Transverse colon (tissue), 4 donors: Measurements from ENCODE around the gene PLA2G4D. TPM values are rescaled to one million over a fixed set of nuclear protein-coding genes. Genes with fewer than 3 reads are reported as not detected.
"Not testable (repeated sequence)": the region's sequence is repeated elsewhere in the genome, so short reads cannot be mapped to it uniquely, and the experiment has no call there.

Experiments used
- DNase-seq: peaks from one replicate; pipeline ENCODE4 v3.0.0-alpha.2; 2019
- H3K27ac ChIP-seq, 4 donors: fragments of 200-600 bp; sonication (generic); 2 replicates each; pipeline ENCODE4 v1.5.1; 2016 to 2018; ENCODE audit warnings: inconsistent platforms in 4 of 4
- H3K27me3 ChIP-seq: fragments of 200-600 bp; sonication (generic); 2 replicates; pipeline ENCODE4 v1.5.1; 2017; ENCODE audit warnings: inconsistent platforms
- H3K36me3 ChIP-seq, 4 donors: fragments of 200-600 bp; sonication (generic); 2 replicates each; pipeline ENCODE4 v1.5.1; 2017 to 2019; ENCODE audit warnings: inconsistent platforms in 4 of 4
- H3K4me1 ChIP-seq, 4 donors: fragments of 200-600 bp; sonication (generic); 2 replicates each; pipeline ENCODE4 v1.5.1; 2017 to 2020; ENCODE audit warnings: inconsistent platforms in 4 of 4
- H3K4me3 ChIP-seq, 4 donors: fragments of 200-600 bp; sonication (generic); 1 replicate in 1 of 4; 2 replicates in 3 of 4; pipeline versions ENCODE4 v1.5.1 to v1.6.1; 2017 to 2019; ENCODE audit warnings: inconsistent platforms in 4 of 4
- H3K9me3 ChIP-seq, 2 donors: fragments of 200-600 bp; sonication (generic); 2 replicates each; pipeline ENCODE4 v1.5.1; 2017 to 2019; ENCODE audit warnings: inconsistent platforms in 2 of 2
- EP300 ChIP-seq: sonication (generic); formaldehyde crosslinking; IDR thresholded peaks from one replicate; pipeline ENCODE4 v1.6.1; 2017; ENCODE audit warnings: antibody characterized with exemption, low read depth
- POLR2A ChIP-seq: fragments of 450-650 bp; IDR thresholded peaks from one replicate; pipeline ENCODE4 v1.6.1; 2016; ENCODE audit warnings: antibody characterized with exemption, mild to moderate bottlenecking, moderate library complexity
- POLR2AphosphoS5 ChIP-seq, 3 donors: sonication (generic); formaldehyde crosslinking; IDR thresholded peaks; one replicate each; pipeline ENCODE4 v1.6.1; 2016; ENCODE audit warnings: antibody characterized with exemption in 3 of 3
- WGBS, 2 donors: methylation state at CpG; one replicate each; pipeline ENCODE4 v1.1.5; 2018; ENCODE audit warnings: low coverage in 1 of 2; 5-methylcytosine and 5-hydroxymethylcytosine counted together
- in situ Hi-C, 4 donors: fragments of 200-750 bp; cut with MboI; loops; one replicate each; pipeline versions ENCODE4 v1.15.0 to v1.15.1; 2017; ENCODE audit warnings: low sequenced_read_pairs in 3 of 4, low pct_ligation_motif_present in 1 of 4, low pct_unique_long_range_greater_than_20kb in 1 of 4
- intact Hi-C: fragments of 100-400 bp; cut with DNase I; formaldehyde crosslinking; loops from one replicate; pipeline ENCODE4 v1.15.1; 2023; ENCODE audit warnings: low total_unique reads
- total RNA-seq, 4 donors: library from RNA; depleted of rRNA; stranded (reverse); fragments of >200 nt; gene quantifications; one replicate each; pipeline ENCODE4 v1.1.0, GENCODE V29; 2016
- TF ChIP-seq, protein P1 (sequence below), 5 experiments: fragments of 200-600 bp in 3 of 5; fragments of 450-650 bp in 2 of 5; sonication (generic) in 3 of 5; IDR thresholded peaks; 1 replicate in 2 of 5; 2 replicates in 3 of 5; pipeline ENCODE4 v1.5.1; 2016 to 2017; ENCODE audit warnings: antibody characterized with exemption in 5 of 5, inconsistent platforms in 3 of 5, mild to moderate bottlenecking in 2 of 5, moderate library complexity in 1 of 5

Gene PLA2G4D
- total RNA-seq, 4 donors from 2014 or later = 0.16 TPM; not detected in 3

DNA sequence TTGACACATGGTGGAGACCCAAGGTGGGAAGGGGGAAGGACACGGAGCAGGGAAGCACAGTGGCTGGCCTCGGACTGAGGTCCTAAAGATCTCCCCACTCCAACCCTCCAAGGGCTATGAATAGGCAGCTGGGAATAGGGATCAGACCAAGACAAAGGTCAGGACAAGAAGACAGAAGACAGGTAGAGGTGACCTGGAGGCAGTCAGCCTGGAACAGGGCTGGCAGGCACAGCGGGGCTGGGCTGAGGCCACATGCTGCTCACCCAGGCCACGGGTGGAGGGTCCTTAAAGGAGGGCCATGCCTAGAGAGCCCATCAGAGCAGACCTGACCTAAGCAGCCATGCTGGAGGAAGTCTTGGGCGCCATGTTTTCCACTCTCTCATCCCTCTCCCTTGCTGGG is 2.7 kb upstream of the PLA2G4D start:
- TF ChIP-seq, protein P1, sequence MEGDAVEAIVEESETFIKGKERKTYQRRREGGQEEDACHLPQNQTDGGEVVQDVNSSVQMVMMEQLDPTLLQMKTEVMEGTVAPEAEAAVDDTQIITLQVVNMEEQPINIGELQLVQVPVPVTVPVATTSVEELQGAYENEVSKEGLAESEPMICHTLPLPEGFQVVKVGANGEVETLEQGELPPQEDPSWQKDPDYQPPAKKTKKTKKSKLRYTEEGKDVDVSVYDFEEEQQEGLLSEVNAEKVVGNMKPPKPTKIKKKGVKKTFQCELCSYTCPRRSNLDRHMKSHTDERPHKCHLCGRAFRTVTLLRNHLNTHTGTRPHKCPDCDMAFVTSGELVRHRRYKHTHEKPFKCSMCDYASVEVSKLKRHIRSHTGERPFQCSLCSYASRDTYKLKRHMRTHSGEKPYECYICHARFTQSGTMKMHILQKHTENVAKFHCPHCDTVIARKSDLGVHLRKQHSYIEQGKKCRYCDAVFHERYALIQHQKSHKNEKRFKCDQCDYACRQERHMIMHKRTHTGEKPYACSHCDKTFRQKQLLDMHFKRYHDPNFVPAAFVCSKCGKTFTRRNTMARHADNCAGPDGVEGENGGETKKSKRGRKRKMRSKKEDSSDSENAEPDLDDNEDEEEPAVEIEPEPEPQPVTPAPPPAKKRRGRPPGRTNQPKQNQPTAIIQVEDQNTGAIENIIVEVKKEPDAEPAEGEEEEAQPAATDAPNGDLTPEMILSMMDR (IDR thresholded peaks at IDR 0.05) = no peak
- TF ChIP-seq EP300 = no peak
- no peak for TF ChIP-seq POLR2A
- TF ChIP-seq POLR2AphosphoS5 (IDR thresholded peaks at IDR 0.05) = no peak
- no peaks in the 10 kb centered on the region for H3K9me3 ChIP-seq
- no peaks in the 10 kb centered on the region for H3K36me3 ChIP-seq
- intact Hi-C loops (no loop called here), in situ Hi-C loops (no loop called here)
- H3K4me1 ChIP-seq = peaks cover 0 to 13% (median 9%) of the 10 kb centered on the region in 4 donors
- no peak for DNase-seq
- H3K27me3 ChIP-seq = no peaks in the 10 kb centered on the region
- H3K27ac ChIP-seq = no peak overlapping the region
- WGBS, 2 donors = 85 to 86% methylated on average over 4 to 5 of the region's 5 CpGs
- H3K4me3 ChIP-seq = no peak overlapping the region

DNA sequence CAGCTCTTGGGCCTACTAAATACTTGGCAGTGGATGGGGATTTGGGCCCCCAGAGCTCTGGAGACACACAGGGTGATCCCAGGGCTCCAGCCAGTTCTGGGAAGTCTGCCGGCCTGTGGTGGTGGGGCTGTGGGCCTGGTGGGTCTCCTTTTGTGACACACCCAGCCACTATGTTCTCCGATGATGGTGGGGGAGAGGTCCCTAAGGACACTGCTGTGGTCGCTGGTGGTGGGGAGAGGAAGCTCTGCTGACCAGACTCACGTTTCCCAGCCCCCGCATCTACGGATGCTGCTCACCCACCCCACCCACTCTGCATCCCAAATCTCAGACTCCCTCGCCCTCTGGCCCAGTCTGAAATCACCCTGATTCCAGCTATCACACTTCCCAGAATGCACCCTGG is 396 bp downstream of the PLA2G4D start:
- no peaks in the 10 kb centered on the region for H3K9me3 ChIP-seq
- H3K36me3 ChIP-seq = no peaks in the 10 kb centered on the region
- no peak overlapping the region for H3K27ac ChIP-seq
- H3K4me1 ChIP-seq = peaks cover 0 to 8% (median 0%) of the 10 kb centered on the region in 4 donors
- intact Hi-C loops = no loop called here
- WGBS, 2 donors = 82% methylated on average over 7 of the region's 7 CpGs; no CpG with 5 or more reads in 1 of the 2 donors
- TF ChIP-seq EP300 (no peak), POLR2A (no peak), POLR2AphosphoS5 (IDR thresholded peaks at IDR 0.05) (no peak)
- TF ChIP-seq, protein P1 (IDR thresholded peaks at IDR 0.05) = no peak
- DNase-seq = no peak
- in situ Hi-C loops = no loop called here
- H3K27me3 ChIP-seq = no peaks in the 10 kb centered on the region
- H3K4me3 ChIP-seq = no peak overlapping the region

DNA sequence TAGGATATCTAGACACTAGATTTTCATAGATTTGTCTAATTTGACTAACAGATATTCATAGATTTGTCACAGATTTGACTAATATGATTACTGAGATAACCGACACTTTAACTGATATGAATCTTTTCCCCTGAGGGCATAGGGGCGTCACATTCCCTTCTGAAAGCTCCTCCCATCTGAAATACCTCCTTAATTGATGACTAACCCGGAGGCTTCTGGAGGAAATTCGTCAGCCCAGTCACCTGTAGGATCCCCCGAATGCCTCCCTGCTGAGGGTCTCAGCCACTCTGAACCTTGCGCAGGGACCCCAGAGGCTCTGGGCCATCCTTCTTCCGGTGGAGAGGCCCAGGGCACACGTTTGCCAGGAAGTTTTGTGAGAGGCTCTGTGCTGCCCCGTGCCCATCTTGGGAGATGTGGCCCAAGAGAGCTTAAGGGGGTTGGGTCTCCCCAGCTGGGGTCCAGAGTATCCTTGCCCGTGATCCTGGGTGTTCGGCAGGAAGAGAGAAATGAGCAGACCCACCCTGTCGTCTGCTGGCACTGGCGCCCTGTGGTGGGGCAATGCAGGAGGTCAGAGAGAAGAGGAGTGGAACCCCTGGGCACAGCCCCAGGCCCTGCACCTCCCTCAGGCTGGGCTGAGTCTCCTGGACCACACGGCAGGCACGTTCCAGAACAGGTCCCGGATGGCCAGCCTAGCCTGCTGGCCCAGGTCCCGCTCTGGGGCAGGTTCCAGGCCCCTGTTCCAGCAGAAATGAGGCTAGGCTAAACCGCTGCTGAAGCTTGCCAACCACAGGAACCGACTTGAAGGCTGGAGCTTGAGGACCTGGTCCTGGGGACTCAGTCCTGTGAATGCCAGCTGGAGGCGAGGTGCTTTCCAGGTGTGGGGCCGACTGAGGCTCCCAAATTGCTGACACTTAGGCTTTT is 1.7 kb downstream of the PLA2G4D start:
- intact Hi-C loops = no loop called here
- no peaks in the 10 kb centered on the region for H3K9me3 ChIP-seq
- DNase-seq = no peak
- in situ Hi-C loops = no loop called here
- H3K27me3 ChIP-seq = no peaks in the 10 kb centered on the region
- H3K4me1 ChIP-seq = peaks cover 0 to 11% (median 0%) of the 10 kb centered on the region in 4 donors
- H3K36me3 ChIP-seq = no peaks in the 10 kb centered on the region
- WGBS, 2 donors = 53 to 72% methylated on average over 2 to 21 of the region's 21 CpGs
- no peak for TF ChIP-seq POLR2A
- H3K27ac ChIP-seq = no peak overlapping the region
- no peak overlapping the region for H3K4me3 ChIP-seq

DNA sequence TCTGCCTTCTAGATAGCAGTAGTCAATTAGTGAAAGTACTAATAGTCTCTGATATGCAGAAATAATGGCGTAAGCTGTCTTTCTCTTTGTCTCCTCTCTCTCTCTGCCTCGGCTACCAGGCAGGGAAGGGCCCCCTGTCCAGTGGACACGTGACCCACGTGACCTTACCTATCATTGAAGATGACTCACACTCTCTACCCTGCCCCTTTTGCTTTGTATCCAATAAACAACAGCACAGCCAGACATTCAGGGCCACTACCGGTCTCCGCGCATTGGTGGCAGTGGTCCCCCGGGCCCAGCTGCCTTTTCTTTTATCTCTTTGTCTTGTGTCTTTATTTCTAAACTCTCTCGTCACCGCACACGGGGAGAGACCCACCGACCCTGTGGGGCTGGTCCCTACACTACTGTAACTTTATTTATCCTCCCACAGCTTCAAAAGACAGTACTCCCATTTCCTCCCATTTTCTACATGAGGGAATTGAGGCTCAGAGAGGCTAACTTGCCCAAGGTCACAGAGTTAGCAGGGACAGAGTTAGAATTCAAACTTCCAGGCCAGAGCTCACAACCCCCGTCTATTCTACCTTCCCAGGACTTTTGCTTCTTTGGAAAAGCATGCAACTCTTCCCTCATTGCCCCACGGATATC is 2.5 kb downstream of the PLA2G4D start:
- DNase-seq, H3K4me3 ChIP-seq, H3K9me3 ChIP-seq, in situ Hi-C loops, H3K27ac ChIP-seq, H3K36me3 ChIP-seq, H3K27me3 ChIP-seq, intact Hi-C loops: not testable (repeated sequence)
- H3K4me1 ChIP-seq = peaks cover 0 to 11% (median 0%) of the 10 kb centered on the region in 4 donors
- 74 to 80% methylated on average over 11 to 14 of the region's 14 CpGs for WGBS, 2 donors

DNA sequence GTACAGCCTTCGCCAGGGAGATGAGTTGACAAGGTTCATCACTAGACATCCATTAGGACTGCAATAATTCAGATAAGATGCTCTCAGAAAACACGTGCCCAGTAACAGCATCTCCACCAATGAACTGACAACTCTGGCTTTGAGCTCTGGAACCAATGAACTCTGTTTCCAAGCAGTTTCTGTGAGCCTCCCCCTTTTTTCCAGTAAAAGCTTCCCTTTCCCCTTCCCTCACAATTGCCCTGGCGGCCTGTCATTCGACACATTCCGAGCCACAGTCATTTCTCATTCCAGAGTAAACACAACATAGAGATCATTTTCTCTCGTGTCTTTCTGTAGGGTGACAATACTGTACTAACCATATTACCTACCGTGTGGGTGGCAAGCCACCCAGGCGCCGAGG is 3.6 kb downstream of the PLA2G4D start:
- no peaks in the 10 kb centered on the region for H3K36me3 ChIP-seq
- in situ Hi-C loops (no loop called here), intact Hi-C loops (no loop called here)
- 78 to 84% methylated on average over 6 to 9 of the region's 9 CpGs for WGBS, 2 donors
- DNase-seq = peak; percentile 3
- no peaks in the 10 kb centered on the region for H3K27me3 ChIP-seq
- H3K4me1 ChIP-seq = peaks cover 0 to 11% (median 0%) of the 10 kb centered on the region in 4 donors
- H3K27ac ChIP-seq = no peak overlapping the region
- no peak for TF ChIP-seq EP300
- TF ChIP-seq POLR2A = no peak
- TF ChIP-seq, protein P1 (IDR thresholded peaks at IDR 0.05) = no peak
- no peak for TF ChIP-seq POLR2AphosphoS5 (IDR thresholded peaks at IDR 0.05)
- H3K4me3 ChIP-seq = no peak overlapping the region
- H3K9me3 ChIP-seq = no peaks in the 10 kb centered on the region
